COR-L47 (cell line): ENCODE data around the gene OSBPL5.
"Not testable (repeated sequence)": the region's sequence is repeated elsewhere in the genome, so short reads cannot be mapped to it uniquely, and the experiment has no call there.

Experiments used
- DNase-seq: peaks from one replicate; lab custom pipeline; 2025; lab: John Stamatoyannopoulos, UW

Gene OSBPL5

DNA sequence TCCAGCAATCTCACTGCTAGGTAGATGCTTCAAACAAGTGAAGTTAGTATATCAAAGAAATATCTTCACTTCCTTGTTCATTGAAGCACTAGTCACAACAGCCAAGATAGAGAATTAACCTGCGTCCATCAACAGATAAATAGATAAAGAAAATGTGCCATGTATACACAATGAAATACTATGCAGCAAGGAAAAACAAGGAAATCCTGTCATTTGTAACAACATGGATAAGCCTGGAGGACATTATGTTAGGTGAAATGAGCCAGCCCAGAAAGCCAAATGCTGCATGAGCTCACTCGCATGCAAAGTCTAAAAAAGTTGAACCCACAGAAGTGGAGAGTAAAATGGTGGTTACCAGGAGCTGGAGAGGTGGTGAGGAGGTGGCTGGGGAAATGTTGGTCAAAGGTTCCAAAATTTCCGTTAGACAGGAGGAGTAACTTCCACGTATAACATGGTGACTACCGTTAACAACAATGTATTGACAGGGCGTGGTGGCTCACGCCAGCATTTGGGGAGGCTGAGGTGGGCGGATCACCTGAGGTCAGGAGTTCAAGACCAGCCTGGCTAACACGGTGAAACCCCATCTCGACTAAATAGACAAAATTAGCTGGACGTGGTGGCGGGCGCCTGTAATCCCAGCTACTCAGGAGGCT lies 84.3 kb downstream of the OSBPL5 start:
- DNase-seq = no peak

DNA sequence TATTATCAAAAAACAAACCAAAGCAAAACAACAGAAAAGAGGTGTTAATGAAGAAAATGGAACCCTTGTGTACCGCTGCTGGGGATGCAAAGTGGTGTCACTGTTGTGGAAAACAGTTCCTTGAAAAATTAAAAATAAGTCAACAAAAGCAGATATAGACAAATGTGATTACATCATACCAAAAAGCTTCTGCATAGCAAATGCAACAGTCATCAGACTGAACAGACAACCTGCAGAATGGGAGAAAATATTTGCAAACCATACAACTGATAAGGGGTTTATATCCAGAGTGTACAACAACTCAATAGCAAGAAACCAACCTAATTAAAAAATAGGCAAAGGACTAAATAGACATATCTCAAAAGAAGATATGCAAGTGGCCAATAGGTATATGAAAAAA lies 85.0 kb downstream of the OSBPL5 start:
- no peak for DNase-seq

DNA sequence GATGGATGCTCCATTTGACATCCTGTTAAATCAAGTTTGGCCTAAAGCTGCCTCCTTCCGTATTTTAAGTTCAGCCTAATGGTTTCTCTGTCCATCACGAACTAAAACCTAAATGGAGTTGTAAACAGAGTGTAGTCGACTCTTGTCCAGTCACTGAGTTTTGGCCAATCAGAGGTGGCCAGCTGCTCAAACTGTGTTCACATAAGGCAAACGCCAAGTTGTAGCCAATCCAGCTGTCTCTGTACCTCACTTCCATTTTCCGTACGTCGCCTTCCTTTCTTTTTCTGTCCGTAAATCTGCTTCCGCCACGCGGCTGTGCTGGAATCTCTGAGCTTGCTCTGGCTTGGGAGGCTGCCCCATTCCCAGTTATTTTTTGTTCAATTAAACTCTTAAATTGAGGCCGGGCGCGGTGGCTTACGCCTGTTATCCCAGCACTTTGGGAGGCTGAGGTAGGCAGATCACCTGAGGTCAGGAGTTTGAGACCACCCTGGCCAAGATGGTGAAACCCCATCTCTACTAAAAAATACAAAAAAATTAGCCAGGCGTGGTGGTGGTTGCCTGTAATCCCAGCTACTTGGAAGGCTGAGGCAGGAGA lies 87.2 kb downstream of the OSBPL5 start:
- DNase-seq = no peak

DNA sequence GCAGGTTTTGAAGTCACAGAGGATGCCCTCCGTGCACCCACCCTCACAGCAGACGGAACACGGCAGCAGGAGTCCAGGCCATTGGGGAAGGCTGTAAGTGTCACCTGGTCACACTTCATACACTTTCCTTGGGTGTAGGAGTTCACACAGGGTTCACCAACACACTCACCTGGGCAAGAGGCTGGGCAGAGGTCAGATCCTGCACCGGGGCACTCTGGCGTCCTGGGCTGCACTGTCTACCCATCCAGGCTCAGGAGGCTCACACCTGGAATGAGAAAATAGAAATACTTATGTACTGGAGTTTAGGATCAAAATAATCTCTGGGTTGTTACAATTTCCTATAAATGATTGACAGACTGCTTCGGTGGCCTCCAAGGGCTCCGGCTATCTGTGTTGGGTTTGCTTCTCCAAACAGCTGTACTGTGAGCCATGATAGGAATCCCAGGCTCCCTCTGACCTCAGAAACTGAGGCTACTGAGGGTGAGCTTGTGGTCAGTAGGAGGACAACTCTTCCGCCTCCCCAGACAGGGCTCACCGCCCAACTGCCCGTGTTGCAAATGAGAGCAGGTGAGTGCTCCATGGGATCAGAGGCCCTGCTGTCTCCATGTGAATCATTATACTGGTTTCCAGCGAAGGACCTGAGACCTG lies 87.8 kb downstream of the OSBPL5 start:
- DNase-seq = no peak

DNA sequence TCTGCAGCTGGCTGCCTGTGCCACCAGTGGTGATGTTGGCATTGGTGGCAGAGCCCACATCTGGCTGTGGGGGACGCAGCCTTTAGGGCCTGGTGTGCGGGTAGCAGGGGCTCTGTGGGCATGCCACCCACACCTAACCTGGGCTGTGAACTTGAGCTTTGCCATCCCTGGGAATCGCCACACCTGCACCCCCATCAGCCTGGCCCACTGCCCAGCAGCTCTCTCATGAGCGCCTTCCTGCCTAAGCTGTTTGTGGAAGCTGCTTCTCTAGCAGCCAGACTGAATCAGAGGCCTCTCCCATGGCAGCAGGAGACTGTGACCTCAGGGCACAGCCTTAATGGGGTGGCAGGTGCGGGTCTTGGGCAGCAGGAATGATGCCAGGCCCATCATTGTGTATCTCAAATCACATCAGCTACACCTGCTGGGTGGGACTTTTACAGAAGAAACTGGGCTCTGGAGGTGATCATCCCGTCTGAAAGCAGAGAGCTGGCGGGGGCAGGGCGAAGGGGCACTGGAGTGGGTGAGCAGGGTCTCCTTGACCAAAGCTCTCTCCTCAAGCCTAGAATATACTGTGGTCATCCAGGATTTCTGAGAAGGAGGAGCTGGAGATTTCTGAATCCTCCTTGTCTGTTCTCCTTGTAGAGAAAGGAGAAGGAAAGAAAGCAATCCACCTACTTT lies 90.1 kb downstream of the OSBPL5 start:
- DNase-seq = peak; percentile 90

DNA sequence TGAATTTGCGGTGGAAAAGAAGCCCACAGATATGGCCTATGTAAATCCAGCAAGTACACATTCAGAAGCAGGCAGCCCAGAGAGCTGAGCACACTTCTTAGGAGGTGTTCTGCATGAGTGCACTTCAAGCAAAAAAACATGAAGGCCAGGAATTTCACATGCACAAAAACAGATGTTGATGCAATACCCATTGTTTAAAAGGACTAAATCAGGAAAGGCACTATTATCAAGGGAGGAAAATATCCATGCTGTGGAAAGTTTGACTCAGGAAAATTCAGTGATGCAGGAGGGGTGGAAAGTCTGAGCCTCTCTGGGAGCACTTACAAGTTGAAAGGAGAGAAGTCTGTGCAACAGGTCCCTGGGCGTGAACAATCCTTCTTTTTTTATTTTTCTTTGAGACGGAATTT lies 92.1 kb downstream of the OSBPL5 start:
- no peak for DNase-seq

DNA sequence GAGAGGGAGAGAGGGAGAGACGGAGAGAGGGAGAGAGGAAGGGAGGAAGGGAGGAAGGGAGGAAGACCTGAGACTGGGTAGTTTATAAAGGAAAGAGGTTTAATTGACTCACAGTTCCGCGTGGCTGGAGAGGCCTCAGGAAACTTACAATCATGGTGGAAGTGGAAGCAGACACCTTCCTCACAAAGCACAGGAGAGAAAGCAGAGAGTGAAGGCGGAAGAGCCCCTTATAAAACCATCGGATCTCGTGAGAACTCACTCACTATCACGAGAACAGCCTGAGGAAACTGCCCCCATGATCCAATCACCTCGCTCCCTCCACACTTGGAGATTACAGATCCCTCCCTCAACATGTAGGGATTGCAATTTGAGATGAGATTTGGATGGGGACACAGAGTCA lies 95.7 kb downstream of the OSBPL5 start:
- no peak for DNase-seq

DNA sequence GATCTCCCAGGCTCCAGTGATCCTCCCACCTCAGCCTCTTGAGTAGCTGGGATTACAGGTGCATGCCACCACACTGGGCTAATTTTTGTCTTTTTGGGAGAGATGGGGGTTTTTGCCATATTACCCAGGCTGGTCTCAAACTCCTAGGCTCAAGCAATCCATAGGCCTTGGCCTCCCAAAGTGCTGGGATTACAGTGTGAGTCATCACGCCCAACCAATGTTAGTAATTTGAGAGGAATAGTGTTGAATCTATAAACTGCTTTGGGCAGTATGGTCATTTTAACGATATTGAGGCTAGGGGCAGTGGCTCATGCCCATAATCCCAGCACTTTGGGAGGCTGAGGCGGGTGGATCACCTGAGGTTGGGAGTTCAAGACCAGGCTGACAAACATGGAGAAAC lies 98.8 kb downstream of the OSBPL5 start:
- not testable (repeated sequence) for DNase-seq

DNA sequence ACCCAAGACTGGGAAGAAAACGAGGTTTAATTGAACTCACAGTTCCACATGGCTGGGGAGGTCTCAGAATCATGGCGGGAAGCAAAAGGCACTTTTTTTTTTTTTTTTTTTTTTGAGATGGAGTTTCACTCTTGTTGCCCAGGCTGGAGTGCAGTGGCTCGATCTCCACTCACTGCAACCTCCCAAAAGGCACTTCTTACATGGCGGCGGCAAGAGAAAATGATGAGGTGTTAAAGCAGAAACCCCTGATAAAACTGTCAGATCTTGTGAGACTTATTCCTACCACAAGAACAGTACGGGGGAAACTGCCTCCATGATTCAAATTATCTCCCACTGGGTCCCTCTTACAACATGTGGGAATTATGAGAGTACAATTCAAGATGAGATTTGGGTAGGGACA lies 100.4 kb downstream of the OSBPL5 start:
- DNase-seq = not testable (repeated sequence)

DNA sequence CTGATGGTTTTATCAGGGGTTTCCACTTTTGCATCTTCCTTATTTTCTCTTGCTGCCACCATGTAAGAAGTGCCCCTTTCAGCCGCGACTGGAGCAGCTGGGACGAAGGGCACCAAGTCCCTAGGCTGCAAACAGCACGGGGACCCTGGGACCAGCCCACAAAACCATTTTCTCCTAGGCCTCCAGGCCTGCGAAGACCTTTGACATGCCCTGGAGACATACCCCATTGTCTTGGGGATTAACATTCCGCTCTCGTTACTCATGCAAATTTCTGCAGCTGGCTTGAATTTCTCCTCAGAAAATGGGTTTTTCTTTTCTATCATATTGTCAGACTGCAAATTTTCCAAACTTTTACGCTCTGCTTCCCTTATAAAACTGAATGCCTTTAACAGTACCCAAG lies 101.2 kb downstream of the OSBPL5 start:
- DNase-seq = not testable (repeated sequence)

DNA sequence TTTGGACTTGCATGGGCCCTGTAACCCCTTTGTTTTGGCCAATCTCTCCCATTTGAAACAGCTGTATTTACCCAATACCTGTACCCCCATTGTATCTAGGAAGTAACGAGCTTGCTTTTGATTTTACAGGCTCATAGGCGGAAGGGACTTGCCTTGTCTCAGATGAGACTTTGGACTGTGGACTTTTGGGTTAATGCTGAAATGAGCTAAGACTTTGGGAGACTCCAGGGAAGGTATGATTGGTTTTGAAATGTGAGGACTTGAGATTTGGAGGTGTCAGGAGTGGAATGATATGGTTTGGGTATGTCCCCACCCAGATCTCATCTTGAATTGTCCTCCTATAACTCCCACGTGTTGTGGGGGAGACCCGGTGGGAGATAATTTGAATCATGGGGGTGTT lies 101.7 kb downstream of the OSBPL5 start:
- DNase-seq = not testable (repeated sequence)

DNA sequence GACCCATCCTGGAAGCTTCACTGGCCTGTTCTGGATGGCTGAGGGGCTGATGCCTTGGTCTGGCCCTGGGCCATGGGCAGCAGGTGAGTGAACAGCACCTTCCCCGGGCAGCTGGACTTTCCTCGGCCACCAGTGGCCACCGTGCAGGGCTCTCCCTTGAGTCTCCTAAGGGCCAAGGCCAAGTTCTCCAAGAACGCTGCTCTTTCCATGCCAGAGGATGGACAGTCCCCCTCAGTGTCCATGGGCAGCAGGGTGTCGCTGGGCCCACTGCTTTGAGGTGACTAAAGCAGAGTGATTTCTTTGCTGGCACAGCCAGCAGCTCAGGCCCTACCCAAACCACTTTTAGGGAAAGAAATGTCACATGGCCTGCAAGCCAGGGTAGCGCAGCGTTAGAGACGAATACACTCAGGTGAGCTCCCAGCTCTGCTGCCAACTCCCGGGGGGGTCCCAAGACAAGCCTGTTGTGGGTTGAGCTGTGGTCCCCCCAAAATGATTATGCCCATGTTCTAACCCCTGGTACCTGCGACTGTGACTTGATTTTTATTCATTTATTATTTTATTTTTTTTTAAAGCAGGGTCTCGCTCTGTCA lies 104.6 kb downstream of the OSBPL5 start:
- DNase-seq = no peak

DNA sequence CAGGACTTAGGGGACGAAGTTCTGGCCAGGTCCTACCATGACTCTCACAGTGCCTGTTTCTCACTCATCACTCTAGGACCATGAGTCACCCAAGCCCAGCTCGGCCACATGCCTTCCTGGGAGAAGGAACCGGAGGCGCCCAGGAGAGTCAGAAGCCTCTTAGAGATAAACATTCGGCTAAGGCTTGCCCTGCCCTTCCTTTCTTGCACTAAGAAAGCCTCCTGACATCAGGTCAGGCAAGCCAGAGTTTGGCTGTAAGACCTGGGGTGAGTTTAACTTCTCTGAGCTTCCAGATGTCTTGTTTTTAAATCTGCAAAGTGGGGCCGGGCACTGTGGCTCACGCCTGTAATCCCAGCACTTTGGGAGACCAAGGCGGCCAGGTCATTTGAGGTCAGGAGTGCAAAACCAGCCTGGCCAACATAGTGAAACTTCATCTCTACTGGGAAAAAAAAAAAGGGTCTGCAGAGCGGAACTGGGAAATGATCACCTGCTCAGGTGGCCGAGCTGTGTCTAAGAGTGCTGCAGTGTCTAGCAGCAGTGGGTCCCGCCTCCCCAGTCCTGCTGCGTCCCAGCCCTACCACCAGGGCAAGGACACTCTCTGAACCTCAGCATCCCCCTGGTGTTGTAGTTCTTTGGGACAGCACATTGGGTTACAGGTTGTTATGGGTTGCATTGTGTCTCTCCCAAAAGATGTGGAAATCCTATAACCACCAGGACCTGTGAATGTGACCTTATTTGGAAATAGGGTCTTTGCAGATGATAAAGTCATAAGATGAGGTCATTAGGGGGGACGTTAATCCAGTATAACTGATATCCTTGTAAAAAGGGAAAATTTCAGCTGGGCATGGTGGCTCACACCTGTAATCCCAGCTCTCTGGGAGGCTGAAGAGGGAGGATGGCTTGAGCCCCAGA lies 106.1 kb downstream of the OSBPL5 start:
- DNase-seq = no peak

DNA sequence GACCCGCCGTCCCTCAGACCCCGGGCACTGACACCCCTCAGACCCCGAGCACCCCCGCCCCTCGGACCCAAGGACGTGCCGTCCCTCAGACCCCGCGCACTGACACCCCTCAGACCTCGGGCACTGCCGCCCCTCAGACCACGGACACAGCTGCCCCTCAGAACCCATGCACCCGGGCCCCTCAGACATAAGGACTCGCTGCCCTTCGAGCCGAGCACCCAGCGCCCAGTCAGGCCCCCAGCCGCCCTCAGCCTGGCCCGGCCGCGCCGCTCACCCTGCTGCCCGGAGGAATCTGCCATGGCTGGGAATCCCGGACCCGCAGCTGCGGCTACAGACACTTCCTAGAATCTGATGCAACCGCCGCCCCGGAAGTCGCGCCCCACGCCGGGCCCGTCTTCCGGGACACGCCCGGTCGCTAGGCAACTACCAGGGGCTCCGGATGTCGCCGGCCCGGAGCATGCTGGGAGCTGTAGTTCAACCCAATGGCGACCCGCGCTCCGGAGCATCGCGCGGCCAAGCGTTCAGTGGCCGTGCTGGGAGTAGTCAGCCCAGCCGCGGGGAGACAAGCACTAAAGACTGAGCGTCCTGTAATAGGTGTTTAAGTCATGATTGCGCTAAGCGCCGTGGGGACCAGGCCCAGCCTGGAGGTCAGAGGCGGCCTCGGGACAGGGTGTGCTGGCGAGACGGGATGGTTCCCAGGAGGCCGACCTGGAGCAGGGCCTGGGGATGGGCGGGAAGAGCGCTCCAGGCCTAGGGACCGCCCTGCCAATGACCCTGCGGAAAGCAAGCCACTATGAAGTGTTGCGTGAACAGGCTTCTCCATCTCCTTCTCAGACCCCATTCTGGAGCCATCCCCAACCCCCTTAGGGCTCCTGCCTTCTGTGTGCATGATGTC lies 107.8 kb downstream of the OSBPL5 start, which contains the start of gene CARS1:
Gene CARS1, minus strand, starts transcription at position 355 of the 895 bp plus-strand sequence. Its CDS starts 56 bp downstream, at position 299.
- peak; percentile 90 for DNase-seq

DNA sequence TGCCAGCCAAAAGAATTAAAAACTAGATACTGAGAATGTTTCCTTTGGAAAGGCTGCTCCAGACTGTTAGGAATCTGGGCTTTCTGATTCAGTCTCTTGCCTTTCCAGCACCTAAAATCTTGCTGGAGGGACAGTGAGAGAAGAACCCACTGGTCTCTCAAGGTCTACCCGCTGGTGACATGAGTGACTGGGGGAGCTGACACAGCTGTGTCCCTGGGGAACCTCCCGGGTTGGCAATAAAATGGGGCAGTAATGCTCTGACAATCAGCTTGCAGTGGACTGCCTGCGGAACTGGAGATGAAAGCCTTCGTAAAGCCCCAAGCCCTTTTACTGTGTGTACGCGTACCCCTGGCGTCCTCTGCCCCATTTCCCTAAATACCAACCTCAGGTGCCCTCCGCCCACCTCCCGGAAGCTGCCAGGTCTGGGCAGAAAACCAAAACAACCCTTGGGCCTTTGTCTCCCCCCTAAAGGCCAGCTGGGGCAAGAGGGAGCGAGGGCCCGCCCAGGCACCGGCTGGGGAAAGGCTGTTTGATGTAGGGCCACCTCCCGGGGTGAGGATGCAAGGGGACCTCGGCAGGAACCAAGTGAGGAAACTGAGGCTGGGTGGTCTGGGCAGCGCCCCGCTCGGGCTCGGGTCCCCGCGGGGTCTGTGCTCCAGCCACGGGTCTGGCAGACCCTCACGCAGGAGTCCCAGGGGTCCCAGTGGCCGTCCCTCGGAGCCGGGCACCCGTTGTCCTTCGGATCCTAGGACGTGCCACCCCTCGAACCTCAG lies 108.6 kb downstream of the OSBPL5 start:
- peak; percentile 6 for DNase-seq

DNA sequence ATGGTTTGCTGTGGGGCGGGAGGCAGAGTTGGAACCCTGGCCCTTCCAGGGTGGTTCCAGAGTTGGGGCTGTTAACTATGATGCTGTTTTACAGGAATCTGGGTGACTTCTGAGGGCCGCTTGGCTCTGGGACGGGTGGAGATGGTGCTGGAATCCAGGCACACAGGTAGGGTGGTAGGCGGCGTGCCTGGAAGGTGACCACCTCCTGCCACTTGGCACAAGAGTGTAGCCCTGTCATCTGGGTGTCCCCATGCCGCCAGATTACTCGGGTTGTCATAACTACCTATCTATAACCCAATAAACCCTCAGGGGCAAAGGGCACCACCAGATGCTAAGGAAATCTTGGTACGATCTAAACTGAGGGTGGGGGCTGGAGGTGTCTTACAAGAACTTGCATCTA lies 109.2 kb downstream of the OSBPL5 start:
- no peak for DNase-seq

DNA sequence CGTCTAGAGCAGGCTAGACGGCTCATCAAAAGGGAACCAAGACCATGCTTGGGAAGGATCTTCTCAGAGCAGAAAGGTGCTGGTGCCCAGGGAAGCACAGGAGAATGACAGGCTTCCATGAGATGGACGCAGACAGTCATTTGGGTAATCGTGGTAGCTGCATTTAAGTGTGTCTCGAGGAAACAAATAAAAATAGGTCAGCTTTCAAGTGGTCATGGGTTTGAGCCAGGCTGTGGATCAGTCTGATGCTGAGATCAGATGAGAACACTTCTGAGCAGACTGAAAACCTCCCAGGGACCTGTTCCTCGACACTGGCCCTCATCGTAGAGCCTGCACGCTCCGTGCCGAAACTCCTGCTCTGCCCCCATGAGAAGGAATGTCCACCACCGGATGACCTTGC lies 112.5 kb downstream of the OSBPL5 start:
- DNase-seq = no peak

DNA sequence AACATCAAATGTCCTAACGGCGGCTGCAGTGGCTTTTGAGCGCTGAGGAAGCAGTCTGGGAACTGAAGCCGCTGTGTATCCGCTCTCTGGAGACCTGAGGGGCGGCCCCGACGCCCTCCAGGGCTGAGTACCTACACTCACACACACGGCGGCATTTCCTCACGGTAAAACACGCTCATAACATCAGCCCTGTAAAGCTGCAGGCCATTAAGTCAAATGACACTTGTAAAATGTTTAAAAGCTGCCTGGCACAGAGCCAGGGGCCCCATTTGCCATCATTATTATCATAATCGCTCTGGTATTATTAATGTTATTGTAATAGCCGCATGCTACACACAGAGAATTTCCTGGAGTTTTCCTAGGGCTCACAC lies 113.0 kb downstream of the OSBPL5 start:
- peak; percentile 25 for DNase-seq
